GM23248 (cell line): ENCODE measurements around the gene NHLH1.

Source experiments
- EZH2 ChIP-seq: fragments of 200-600 bp; sonication (generic); IDR thresholded peaks from 2 replicates; pipeline ENCODE4 v1.6.1; 2018; ENCODE audit warnings: antibody characterized with exemption, mild to moderate bottlenecking; ENCODE audit not compliant: insufficient read depth, poor library complexity, severe bottlenecking
- EZH2phosphoT487 ChIP-seq: fragments of 200-600 bp; sonication (generic); IDR thresholded peaks from 2 replicates; pipeline ENCODE4 v1.6.1; 2018; ENCODE audit warnings: antibody characterized with exemption, moderate library complexity, mild to moderate bottlenecking, low read depth; ENCODE audit not compliant: insufficient read depth

DNA sequence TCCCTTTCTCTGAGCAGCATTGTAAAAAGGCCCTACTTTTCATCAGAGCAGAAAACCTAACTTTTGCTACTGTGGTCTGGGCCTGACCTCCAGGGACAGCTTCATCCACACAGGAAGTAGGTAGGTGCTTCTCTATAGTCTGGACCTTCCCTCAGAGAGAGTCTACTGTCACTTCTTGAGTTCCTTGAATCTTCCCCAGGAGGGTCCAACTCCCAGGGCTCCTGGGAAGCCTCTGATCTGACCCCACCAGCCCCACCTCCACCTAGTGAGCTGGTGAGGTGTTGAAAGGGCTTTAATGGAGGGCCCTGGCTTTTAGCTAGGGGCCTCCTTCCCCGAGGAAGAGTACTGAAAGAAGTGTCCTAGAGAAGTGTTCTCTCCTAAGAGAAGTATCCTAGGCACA, 30.8 kb downstream of the NHLH1 start:
- TF ChIP-seq EZH2 (no peak), EZH2phosphoT487 (no peak)
